K562 (cell line): ENCODE results near the gene FAM133A. TPM values are rescaled to one million over a fixed set of nuclear protein-coding genes. Genes with fewer than 3 reads are reported as not detected.

Experiments used
- polyA plus RNA-seq, 8 experiments: library from polyadenylated mRNA; depleted of rRNA in 4 of 8; stranded (reverse) in 5 of 8; unstranded in 3 of 8; fragments of >200 nt; fragmentation: Nextera tagmentation in 2 of 8; fragmentation: Illumina TruSeq in 1 of 8; extraction: Ambion mirVana in 2 of 8; extraction: Trizol in 1 of 8; gene quantifications; 2 replicates each; pipeline versions ENCODE4 v1.2.1 to v1.2.3, GENCODE V29; 2011 to 2014; ENCODE audit warnings: inconsistent platforms in 1 of 8, missing spikeins in 1 of 8
- total RNA-seq, 7 experiments: library from RNA; depleted of rRNA in 6 of 7; stranded (reverse); fragments of >200 nt in 6 of 7; fragmentation: Illumina TruSeq in 2 of 7; extraction: Trizol in 2 of 7; gene quantifications; 2 replicates each; pipeline versions ENCODE4 v1.2.1 to v1.2.3, GENCODE V29; 2011 to 2021; ENCODE audit warnings: low replicate concordance in 1 of 7

FAM133A gene
- total and polyA plus RNA-seq, 9 of the 15 experiments (the other 6 are each of a cell fraction or from before 2014, with no cell fraction given), result 0.08 to 0.31 (median 0.18) TPM

Other genes starting within 250 kb of the FAM133A start
- not detected in 2 replicates for gene NAP1L3, start 628 bp upstream of the FAM133A start, total RNA-seq (2014; rRNA removed)
- not detected in 2 replicates for gene NAP1L3, start 628 bp upstream of the FAM133A start, total RNA-seq (2014; rRNA removed; fragmentation: Illumina TruSeq; extraction: Trizol)
- gene NAP1L3, start 628 bp upstream of the FAM133A start, total RNA-seq (2015; rRNA removed; fragmentation: Illumina TruSeq; extraction: Trizol), result not detected in 2 replicates
- gene NAP1L3, start 628 bp upstream of the FAM133A start, total RNA-seq (2021), result not detected in 2 replicates
- gene NAP1L3, start 628 bp upstream of the FAM133A start, polyA plus RNA-seq (2011; rRNA removed), result not detected in 2 replicates
- not detected in 2 replicates for gene NAP1L3, start 628 bp upstream of the FAM133A start, polyA plus RNA-seq (2014; fragmentation: Illumina TruSeq; extraction: Trizol)
- gene NAP1L3, start 628 bp upstream of the FAM133A start, polyA plus RNA-seq (2014; fragmentation: Nextera tagmentation; extraction: Ambion mirVana), result not detected
- gene NAP1L3, start 628 bp upstream of the FAM133A start, polyA plus RNA-seq (2014; rRNA removed), result not detected in 2 replicates